ENCODE results near the gene ATL1.
"Not testable (repeated sequence)": the region's sequence is repeated elsewhere in the genome, so short reads cannot be mapped to it uniquely, and the experiment has no call there.

Gene ATL1

GRCh38 chr14:50605766-50606165 is 45.8 kb downstream of the ATL1 start:
- DNase-seq, result no peak

GRCh38 chr14:50606468-50606867 is 46.5 kb downstream of the ATL1 start:
- DNase-seq, result no peak

DNA sequence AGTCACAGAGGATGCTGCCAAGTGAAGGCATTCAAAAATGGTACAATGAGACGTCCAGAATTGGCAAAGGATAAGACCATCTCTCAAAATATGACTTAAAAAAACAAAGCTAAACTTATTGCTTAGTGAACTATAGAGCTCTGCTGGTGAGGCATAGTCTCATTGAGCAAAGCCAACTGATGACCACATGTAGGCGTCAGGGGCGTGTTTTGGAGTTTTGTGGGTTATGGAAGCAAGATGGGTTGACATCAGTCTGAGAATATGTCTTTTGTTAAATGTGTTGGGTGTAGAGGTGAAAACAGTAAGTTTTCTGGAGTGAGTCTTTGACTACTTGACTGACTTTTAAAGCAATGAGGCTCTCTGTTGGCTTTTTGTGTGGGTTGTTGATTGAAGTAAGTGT is 47.2 kb downstream of the ATL1 start:
- no peak for DNase-seq

DNA sequence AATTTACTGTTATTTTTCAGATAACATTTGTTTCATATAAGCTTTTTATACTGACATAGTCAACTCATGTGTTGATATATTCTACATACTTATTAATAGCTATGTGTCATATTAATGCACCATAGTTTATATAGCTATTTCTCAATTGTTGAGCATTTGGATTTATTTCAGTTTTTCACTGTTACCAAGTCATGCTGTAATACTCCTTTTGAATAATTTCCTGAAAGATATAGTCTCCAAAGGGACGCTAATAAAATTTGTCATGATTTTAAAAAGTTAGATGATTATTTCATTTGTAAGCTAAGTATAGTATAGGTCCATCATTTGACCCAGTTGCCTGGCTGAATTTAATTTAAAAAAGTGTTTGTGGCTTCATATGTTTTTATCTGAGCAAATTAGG is 47.8 kb downstream of the ATL1 start:
- no peak for DNase-seq

DNA sequence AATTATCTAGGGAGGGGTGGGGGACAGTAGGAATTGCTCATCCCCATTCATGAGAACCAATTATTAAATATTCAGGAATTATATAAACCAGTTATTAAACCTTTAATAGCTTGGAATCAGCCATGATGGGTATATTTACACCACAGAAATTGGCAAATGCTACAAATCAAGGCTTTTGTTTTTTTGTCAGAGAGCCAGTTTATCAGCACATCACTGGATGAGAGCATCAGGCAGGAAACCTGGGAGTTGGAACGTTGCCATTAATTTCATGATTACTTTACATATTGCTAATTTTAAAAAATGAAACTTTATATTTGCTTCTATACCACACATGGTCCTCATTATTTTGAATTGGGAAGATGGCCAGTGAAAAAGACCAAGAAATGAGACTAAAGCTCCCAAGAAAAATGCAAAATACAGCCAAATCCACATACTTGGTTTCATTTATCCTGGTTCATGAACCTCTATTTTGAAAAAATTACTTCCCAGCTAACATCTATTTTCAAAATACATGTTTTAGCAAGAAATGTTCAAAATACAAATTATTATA is 48.4 kb downstream of the ATL1 start:
- DNase-seq, result no peak

GRCh38 chr14:50610465-50610864 is 50.5 kb downstream of the ATL1 start:
- no peak for DNase-seq

DNA sequence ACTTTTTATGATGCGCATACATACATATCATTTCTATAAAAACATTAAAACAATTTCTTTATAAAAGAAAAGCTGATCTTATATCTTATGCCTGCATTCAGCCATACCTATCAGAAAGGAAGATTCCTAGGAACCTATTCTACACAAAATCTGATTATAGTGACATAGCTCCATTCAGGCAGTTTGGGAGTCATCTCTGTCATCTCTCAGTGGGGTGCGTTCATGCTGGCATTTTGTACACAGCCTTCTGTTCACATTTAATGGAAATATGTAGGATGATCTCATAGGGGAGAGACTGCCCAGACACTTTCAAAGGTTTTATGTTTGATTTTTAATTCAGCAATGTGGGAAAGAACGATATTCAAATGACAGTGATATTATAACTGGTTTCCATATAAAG is 52.9 kb downstream of the ATL1 start:
- no peak for DNase-seq

GRCh38 chr14:50615056-50615455 is 55.1 kb downstream of the ATL1 start:
- no peak for DNase-seq

DNA sequence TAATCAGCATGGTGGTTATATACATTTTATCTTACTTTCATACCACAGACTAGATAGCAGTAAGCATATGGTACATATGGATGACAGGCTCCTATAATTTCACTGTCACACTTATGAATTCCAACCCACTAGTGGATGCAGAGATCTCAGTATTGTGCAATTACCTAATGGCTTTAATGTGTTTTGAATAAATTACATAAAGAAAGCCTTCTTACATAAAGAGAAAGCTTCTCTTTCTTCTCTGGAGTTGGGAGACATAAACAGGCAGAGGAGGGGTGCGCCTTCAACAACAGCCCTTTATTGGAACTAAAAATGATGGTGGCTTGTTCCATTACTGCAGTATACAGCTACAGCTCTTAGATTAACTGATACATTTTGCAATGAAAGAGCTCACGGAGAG is 55.6 kb downstream of the ATL1 start:
- DNase-seq, result no peak

DNA sequence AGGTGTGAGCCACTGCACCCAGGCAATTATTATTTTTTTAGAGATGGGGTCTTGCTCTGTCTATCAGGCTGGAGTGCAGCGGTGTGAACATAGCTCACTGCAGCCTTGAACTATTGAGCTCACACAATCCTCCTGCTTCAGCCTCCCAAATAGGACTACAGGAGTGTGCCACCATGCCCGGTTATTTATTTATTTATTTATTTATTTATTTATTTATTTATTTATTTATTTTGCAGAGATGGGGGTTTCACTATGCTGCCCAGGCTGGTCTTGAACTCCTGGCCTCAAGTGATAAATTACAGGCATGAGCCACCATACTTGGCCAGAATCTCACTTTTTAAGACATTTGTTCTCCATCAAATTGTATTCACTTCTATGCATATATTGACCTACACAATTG is 56.3 kb downstream of the ATL1 start:
- no peak for DNase-seq

GRCh38 chr14:50619569-50620141 is 59.7 kb downstream of the ATL1 start:
- no peak for DNase-seq

- no peak for DNase-seq
Measured at GRCh38 chr14:50620341-50620740, 60.4 kb downstream of the ATL1 start.

- no peak for DNase-seq
Measured at GRCh38 chr14:50622978-50623377, 63.0 kb downstream of the ATL1 start.

GRCh38 chr14:50624447-50624846 is 64.5 kb downstream of the ATL1 start:
- DNase-seq, result no peak

DNA sequence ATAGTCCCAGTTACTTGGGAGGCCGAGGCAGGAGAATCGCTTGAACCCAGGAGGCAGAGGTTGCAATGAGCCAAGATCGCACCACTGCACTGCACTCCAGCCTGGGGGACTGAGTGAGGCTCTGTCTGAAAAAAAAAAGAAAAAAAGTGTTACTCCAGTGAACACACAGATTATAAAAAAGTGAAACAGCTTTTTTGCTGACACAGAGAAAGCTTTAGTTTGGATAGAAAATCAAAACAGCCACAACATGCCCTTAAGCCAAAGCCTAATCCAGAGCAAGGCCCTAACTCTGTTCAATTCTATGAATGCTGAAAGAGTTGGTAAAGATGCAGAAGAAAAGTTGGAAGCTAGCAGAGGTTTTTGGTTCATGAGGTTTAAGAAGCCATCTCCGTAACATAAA is 65.0 kb downstream of the ATL1 start:
- DNase-seq, result not testable (repeated sequence)

GRCh38 chr14:50631408-50631821 is 71.5 kb downstream of the ATL1 start:
- no peak for DNase-seq

- no peak for DNase-seq
Measured at GRCh38 chr14:50633954-50634353, 74.0 kb downstream of the ATL1 start.

DNA sequence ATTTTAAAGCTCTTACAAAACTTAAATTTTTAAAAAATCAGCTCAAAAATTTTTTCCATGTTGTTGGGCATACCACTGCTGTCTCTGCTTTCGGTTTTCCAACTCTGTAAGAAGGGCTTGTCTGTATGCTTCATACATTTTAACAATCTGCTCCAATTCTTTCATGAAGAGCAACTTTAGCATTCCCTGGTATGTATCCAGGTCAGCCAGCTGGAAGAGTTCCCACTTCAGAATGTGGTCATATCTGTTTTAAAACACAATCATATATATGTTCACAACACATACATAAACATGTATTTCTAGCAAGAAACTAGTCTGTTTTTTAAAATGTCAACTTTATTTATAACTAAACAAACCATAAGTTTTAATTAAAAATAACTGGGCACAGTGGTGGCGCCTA is 75.2 kb downstream of the ATL1 start:
- DNase-seq, result no peak

DNA sequence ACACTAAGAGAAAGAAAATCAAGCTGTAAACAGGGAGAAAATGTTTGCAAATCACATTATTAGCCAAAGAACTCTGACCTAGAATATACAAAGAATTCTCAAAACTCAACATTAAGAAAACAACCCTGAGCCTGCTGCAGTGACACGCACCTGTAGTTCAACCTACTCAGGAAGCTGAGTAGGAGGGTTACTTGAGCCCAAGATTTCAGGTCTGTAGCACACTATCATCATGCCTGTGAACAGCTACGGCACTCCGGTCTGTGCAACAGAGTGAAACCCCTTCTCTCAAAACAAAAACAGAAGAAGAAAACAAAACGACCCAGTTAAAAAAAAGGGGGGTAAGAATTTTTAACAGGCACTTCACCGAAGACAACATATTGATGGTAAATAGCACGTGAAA is 87.3 kb downstream of the ATL1 start:
- no peak for DNase-seq

- DNase-seq, result no peak
Measured at GRCh38 chr14:50647753-50648152, 87.8 kb downstream of the ATL1 start.

GRCh38 chr14:50649691-50650090 is 89.7 kb downstream of the ATL1 start:
- no peak for DNase-seq

GRCh38 chr14:50656776-50657175 is 96.8 kb downstream of the ATL1 start:
- no peak for DNase-seq

DNA sequence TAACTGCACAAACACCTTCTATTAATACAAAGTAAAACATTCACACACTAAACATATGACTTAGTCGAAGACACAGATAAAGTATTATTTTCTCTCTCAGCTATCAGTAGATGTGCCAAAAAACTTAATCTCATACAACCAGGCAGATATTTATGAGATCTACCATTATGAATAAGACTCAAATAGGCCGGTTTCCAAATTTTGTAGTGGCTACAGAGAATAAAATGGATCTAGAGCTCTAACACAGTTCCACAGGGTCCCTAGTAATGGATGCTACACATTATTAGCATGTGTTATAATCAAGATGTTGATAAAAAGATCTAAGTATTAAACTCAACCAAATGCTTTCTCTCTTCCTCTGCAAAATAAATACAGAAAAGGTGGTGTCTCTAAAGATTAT is 97.8 kb downstream of the ATL1 start:
- DNase-seq, result no peak

DNA sequence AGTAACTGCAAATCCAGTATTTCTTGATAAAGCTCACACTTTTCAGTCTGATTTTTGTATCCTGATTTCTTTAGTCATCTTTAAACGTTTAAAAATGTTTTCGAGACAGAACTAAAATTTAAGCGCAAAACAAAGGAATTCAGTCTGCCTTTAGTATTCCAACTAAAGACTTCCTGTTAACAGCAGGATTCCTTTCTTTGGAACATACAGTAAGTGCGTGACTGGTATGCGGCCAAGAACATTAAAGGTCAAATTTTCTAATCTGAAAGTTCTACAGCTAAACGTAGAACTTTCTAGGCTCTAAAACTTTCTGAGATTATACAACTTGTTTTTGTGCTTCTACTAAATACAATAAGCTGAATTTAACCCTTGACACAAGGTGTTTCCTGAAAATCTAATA is 98.3 kb downstream of the ATL1 start:
- DNase-seq, result no peak

- no peak for DNase-seq
Measured at GRCh38 chr14:50659327-50659974, 99.5 kb downstream of the ATL1 start.

Measured in activated CD4-positive, CD25-positive, alpha-beta regulatory T cell treated with anti-CD3 and anti-CD28 coated beads, Interleukin-2, amount 50 U/mL, for 72 hours (primary cell).